Measurements from ENCODE around the gene KRTAP8-1.

Gene KRTAP8-1

GRCh38 chr21:30813174-30813573 lies at the start of gene KRTAP8-1:
KRTAP8-1 (minus strand) TSS chr21:30813274; CDS start chr21:30813220, 54 bp downstream.
- no peak for TF ChIP-seq ZNF274 (IDR thresholded peaks at IDR 0.05; ENCODE audit: low read depth, low read length)
- H3K4me3 ChIP-seq (ENCODE audit: low read length), result no peak within 1 kb of the TSS

DNA sequence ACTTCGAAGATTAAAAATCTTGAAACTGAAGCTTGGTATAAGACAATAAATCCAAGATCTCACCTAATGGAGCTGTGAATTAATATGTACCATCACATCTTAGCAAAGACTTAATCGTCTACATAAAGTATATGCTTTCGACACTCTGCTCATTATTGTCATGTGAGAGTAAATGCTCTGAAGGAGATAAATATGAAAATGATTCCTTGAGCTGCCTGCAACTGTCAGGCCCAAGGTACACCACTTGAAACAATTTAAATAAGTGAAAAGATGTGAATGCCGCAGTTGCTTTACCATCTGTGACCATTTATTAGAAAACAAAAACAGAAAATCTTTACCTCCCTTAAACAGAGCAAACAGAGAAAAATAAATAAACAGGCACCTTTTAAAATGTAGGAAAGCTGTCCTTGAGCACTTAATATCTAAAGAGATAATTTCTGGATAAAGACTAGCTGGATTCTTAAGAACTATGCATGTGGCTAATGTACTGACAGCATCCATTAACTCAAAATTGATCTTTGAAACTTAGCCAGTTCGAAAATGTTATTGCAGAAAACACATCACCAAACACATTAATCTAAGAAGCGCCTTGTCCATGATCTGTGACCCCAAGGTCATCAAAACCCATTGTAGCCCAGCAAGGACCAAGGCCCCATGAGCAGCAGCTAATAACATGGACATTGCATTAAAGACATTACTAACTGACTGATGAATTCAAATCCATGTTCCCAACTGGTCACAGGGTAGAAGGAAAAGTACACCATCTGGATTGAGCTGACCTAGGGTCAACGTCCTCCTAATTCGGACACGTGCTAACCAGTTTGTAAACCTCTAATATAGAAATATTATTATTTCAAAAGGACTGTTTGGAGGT lies 34.8 kb upstream of the KRTAP8-1 start:
- TF ChIP-seq ZNF274 (IDR thresholded peaks at IDR 0.05; ENCODE audit: low read depth, low read length), result no peak
- H3K4me3 ChIP-seq (ENCODE audit: low read length), result no peak overlapping the region

DNA sequence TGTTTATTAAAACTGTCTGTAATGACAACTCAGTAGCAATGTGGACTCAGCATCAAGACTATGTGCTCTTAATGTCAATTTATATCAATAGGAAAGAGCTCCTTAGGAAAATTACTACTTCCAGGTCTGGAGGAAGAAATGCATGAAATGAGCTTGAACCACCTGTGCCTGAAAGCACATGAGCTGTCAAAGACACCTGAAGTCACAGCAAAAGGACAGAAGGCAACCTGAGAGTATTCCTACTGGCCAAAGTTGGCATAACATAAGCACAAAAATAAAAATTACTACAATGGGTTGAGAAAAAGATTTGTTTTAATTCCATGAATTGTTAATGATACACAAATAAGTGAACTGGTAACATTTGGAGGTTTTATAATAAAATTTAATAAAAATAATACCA lies 29.9 kb upstream of the KRTAP8-1 start:
- H3K4me3 ChIP-seq (ENCODE audit: low read length), result no peak overlapping the region
- no peak for TF ChIP-seq ZNF274 (IDR thresholded peaks at IDR 0.05; ENCODE audit: low read depth, low read length)

DNA sequence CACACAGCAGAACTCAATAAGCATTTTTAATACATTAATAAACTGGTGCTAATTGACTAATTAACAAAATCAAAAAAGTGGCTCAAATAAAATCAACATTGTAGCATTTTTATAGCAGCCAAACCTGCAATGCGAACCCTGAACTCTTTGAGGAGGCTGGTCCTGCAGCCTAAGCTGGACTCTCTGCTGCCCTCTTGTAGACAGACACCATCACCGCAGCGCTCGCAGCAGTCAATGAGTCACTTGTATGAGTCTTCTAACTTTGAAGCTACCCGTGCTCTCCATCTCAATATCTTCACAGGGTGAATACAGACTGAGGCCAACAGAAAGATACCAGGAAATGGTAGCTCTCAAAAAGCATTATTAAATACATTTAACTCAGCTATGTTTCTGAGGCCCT lies 26.2 kb upstream of the KRTAP8-1 start:
- TF ChIP-seq ZNF274 (IDR thresholded peaks at IDR 0.05; ENCODE audit: low read depth, low read length), result no peak
- H3K4me3 ChIP-seq (ENCODE audit: low read length), result no peak overlapping the region

- no peak for TF ChIP-seq ZNF274 (IDR thresholded peaks at IDR 0.05; ENCODE audit: low read depth, low read length)
Observed at GRCh38 chr21:30838536-30838935, 25.5 kb upstream of the KRTAP8-1 start.

GRCh38 chr21:30831194-30831765 lies 18.2 kb upstream of the KRTAP8-1 start:
- no peak overlapping the region for H3K4me3 ChIP-seq (ENCODE audit: low read length)
- TF ChIP-seq ZNF274 (IDR thresholded peaks at IDR 0.05; ENCODE audit: low read depth, low read length), result no peak

More at GRCh38 chr21:30838536-30838935, 25.5 kb upstream of the KRTAP8-1 start:
- no peak overlapping the region for H3K4me3 ChIP-seq (ENCODE audit: low read length)

GRCh38 chr21:30829659-30830058 lies 16.6 kb upstream of the KRTAP8-1 start, which contains the start of gene KRTAP7-1:
KRTAP7-1 (minus strand) TSS chr21:30829759; CDS start chr21:30829698, 61 bp downstream.
- no peak within 1 kb of the TSS for H3K4me3 ChIP-seq (ENCODE audit: low read length)
- no peak for TF ChIP-seq ZNF274 (IDR thresholded peaks at IDR 0.05; ENCODE audit: low read depth, low read length)

DNA sequence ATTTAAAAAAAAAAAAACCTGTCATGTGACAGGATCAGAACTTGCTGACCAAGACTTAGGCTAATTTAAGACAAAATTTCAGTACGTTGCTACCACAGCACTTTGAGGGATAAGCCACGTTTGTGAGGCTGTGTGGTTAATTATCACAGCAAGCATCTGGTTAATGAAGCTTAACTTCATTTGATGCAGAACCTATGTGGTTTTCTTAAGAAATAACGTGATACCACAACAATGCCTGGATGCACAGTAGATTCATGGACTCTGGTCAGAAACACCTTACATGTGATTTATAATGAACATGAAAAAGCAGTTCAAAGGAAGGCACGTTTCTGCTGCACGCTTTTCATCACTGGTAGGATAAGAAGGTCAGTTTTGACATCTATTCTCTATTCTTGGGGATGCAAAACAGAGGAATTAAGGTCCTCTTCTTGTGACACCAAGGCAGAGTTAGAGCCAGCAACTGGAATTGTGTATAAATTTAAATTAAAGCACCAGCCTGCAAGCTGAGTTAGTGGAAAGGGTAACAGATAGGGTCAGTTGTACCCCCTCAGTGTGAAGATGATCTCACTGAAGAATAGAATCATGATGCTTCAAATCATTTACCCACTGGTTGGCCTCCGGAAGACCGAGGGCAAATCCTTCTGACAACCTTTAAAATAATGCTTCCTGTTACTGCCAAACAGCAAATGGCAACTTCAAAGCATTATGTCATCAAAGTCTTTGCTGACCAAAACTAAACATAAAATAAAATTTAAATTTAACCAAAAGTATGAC lies 6.0 kb upstream of the KRTAP8-1 start:
- no peak for TF ChIP-seq ZNF274 (IDR thresholded peaks at IDR 0.05; ENCODE audit: low read depth, low read length)
- no peak overlapping the region for H3K4me3 ChIP-seq (ENCODE audit: low read length)

GRCh38 chr21:30800605-30801004 lies 12.5 kb downstream of the KRTAP8-1 start:
- no peak overlapping the region for H3K4me3 ChIP-seq (ENCODE audit: low read length)
- no peak for TF ChIP-seq ZNF274 (IDR thresholded peaks at IDR 0.05; ENCODE audit: low read depth, low read length)

DNA sequence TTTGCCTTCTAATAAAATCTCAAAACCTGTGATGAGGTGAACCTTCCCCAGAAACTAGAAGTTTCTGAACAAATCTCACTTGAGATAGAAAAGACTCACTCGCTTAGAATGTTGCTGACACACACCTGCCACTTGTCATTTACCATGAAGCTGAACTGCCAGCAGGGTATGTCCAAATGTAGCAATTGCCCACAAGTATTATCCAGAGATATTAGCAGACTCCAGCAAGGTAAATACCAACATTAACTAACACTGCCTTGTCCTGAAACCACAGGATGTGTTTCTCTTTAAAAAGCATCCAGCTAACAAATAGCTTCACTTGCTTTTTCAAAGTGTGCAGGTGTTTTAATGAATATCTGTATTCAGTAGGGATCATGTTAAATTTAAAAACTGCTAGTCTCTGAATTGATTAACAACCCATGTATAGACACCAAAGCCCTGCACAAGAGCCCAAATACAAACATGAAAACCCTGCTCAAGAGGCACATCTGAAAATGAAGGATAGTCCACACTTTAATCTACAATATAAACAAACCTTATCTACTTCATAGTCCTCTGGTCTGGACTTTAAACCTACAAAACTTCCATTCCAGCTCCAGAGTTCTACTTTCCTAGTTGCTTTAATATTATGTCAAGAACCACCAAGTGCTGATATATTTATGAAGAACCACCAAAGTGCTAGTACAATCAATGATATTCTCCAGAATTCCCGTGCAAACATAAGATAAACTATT lies 19.3 kb downstream of the KRTAP8-1 start:
- no peak overlapping the region for H3K4me3 ChIP-seq (ENCODE audit: low read length)
- no peak for TF ChIP-seq ZNF274 (IDR thresholded peaks at IDR 0.05; ENCODE audit: low read depth, low read length)

GRCh38 chr21:30779249-30779648 lies 33.8 kb downstream of the KRTAP8-1 start:
- TF ChIP-seq ZNF274 (IDR thresholded peaks at IDR 0.05; ENCODE audit: low read depth, low read length), result no peak

GRCh38 chr21:30769724-30770431 lies 43.2 kb downstream of the KRTAP8-1 start:
- no peak overlapping the region for H3K4me3 ChIP-seq (ENCODE audit: low read length)
- TF ChIP-seq ZNF274 (IDR thresholded peaks at IDR 0.05; ENCODE audit: low read depth, low read length), result no peak

More at GRCh38 chr21:30779249-30779648, 33.8 kb downstream of the KRTAP8-1 start:
- H3K4me3 ChIP-seq (ENCODE audit: low read length), result no peak overlapping the region

Data from GM08714 (cell line).